Fibroblast of lung (primary cell): ENCODE data around the gene TOR1B. TPM values are rescaled to one million over a fixed set of nuclear protein-coding genes. Genes with fewer than 3 reads are reported as not detected.
A peak's percentile ranks its signal among the peaks of the same experiment; 100 is the strongest.

Experiments
- DNase-seq, 2 donors: peaks; one replicate each; pipeline versions ENCODE4 v3.0.0 to v3.0.0-alpha.2; 2010; ENCODE audit warnings: low read depth in 2 of 2
- H2AFZ ChIP-seq: 2 replicates; pipeline ENCODE4 v1.5.1; 2012; ENCODE audit warnings: low read length, control low read depth, inconsistent platforms
- H3K27ac ChIP-seq: 2 replicates; pipeline ENCODE4 v1.5.1; 2011; ENCODE audit warnings: low read length, control low read depth; ENCODE audit not compliant: insufficient read depth
- H3K27me3 ChIP-seq: 2 replicates; pipeline ENCODE4 v1.5.1; 2011; ENCODE audit warnings: mild to moderate bottlenecking, low read length; ENCODE audit not compliant: control insufficient read depth, insufficient read depth
- H3K36me3 ChIP-seq: 2 replicates; pipeline ENCODE4 v1.5.1; 2011; ENCODE audit warnings: low read length; ENCODE audit not compliant: control insufficient read depth, insufficient read depth
- H3K4me1 ChIP-seq: 2 replicates; pipeline ENCODE4 v1.5.1; 2011; ENCODE audit warnings: low read length; ENCODE audit not compliant: control insufficient read depth, insufficient read depth; ENCODE audit errors: extremely low read depth
- H3K4me2 ChIP-seq: 2 replicates; pipeline ENCODE4 v1.5.1; 2011; ENCODE audit warnings: low read length, control low read depth; ENCODE audit not compliant: insufficient read depth; ENCODE audit errors: extremely low read depth
- H3K4me3 ChIP-seq, 4 experiments: fragments of 200-600 bp in 1 of 4; sonication (generic) in 1 of 4; replicated peaks in 1 of 4; 2 replicates each; pipeline ENCODE4 v1.5.1; 2011 to 2016; ENCODE audit warnings: low read length in 4 of 4, low read depth in 3 of 4, mild to moderate bottlenecking in 3 of 4, control low read depth in 2 of 4, inconsistent platforms in 1 of 4, mixed read lengths in 1 of 4; ENCODE audit not compliant: insufficient read depth in 1 of 4; ENCODE audit errors: control extremely low read depth in 1 of 4
- H3K79me2 ChIP-seq: 2 replicates; pipeline ENCODE4 v1.5.1; 2012; ENCODE audit warnings: mild to moderate bottlenecking, low read length, inconsistent platforms; ENCODE audit not compliant: control insufficient read depth, insufficient read depth
- H3K9ac ChIP-seq: 2 replicates; pipeline ENCODE4 v1.5.1; 2011; ENCODE audit warnings: mild to moderate bottlenecking, low read length, control low read depth; ENCODE audit not compliant: insufficient read depth
- H3K9me3 ChIP-seq: 2 replicates; pipeline ENCODE4 v1.5.1; 2012; ENCODE audit warnings: low read depth, low read length; ENCODE audit not compliant: control insufficient read depth, insufficient read depth
- H4K20me1 ChIP-seq: 2 replicates; pipeline ENCODE4 v1.5.1; 2011; ENCODE audit warnings: low read length; ENCODE audit not compliant: control insufficient read depth, insufficient read depth; ENCODE audit errors: extremely low read depth
- EZH2 ChIP-seq: IDR thresholded peaks from 2 replicates; pipeline ENCODE4 v1.5.1; 2012; ENCODE audit warnings: low read length, control low read depth, mild to moderate bottlenecking; ENCODE audit errors: missing control alignments
- polyA plus RNA-seq, 2 donors: library from polyadenylated mRNA; depleted of rRNA in 1 of 2; stranded (reverse) in 1 of 2; unstranded in 1 of 2; fragments of >200 nt; gene quantifications; 2 replicates each; pipeline ENCODE4 v1.2.1, GENCODE V29; 2011 to 2012; ENCODE audit warnings: missing spikeins in 1 of 2
- total RNA-seq: library from RNA; depleted of rRNA; stranded (reverse); fragments of >200 nt; gene quantifications from 2 replicates; pipeline ENCODE4 v1.2.1, GENCODE V29; 2014
- TF ChIP-seq, protein P1 (sequence below), 2 donors: IDR thresholded peaks in 1 of 2; conservative IDR thresholded peaks in 1 of 2; 1 replicate in 1 of 2; 2 replicates in 1 of 2; pipeline ENCODE4 v1.5.1; 2011 to 2012; ENCODE audit warnings: low read length in 2 of 2, control low read depth in 1 of 2, inconsistent platforms in 1 of 2, low read depth in 1 of 2, mild to moderate bottlenecking in 1 of 2

The TOR1B gene
- total and polyA plus RNA-seq, 2 donors (not counting 1 experiment from before 2014, with no cell fraction given): 20.3 to 33.6 TPM

DNA sequence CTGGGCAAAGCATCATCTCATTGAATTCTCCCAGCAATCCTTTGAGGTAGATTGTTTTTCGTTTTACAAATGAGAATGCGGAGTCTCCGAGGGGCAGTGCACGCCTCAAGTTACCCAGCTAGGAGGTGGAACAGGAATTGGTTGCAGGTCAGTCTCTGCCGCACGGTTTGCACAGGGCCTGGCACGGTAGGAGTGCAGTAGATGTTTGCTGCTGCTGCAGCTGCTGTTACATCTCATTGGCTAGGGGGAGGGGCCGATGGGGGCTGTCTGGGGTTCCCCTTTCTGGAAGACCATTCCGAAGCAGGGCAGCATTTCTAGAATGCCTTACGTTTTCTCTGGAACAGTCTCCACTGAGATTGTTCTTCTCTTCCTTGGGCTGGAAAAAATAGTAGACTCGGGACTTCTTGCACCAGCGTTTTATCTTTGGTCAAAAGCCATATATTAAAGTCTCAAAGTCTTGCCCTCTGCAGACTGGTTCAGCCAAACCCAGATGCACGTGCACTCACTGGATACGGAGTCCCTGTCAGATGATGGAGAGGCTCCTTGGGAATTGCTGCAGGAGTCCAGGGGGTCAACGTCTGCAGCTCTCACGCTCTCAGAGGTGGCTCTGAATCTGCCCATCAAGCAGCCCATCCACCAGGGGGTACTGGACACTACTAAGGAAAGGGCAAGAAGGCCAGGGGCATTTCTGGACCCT, 33.5 kb downstream of the TOR1B start:
- H3K27ac ChIP-seq: no peak overlapping the region
- peak overlapping the region; percentile 60 for H2AFZ ChIP-seq
- H3K36me3 ChIP-seq: no peaks in the 10 kb centered on the region
- DNase-seq: no peak
- peak overlapping the region; percentile 64 to 98 (median 76) for H3K4me3 ChIP-seq
- peaks cover 14% of the 10 kb centered on the region for H3K4me1 ChIP-seq
- peaks cover 15% of the 10 kb centered on the region for H3K79me2 ChIP-seq
- peak overlapping the region; percentile 98 for H3K4me2 ChIP-seq
- H4K20me1 ChIP-seq: no peaks in the 10 kb centered on the region
- peak overlapping the region; percentile 76 for H3K9ac ChIP-seq
- H3K9me3 ChIP-seq: no peaks in the 10 kb centered on the region
- TF ChIP-seq EZH2: no peak
- TF ChIP-seq, protein P1, sequence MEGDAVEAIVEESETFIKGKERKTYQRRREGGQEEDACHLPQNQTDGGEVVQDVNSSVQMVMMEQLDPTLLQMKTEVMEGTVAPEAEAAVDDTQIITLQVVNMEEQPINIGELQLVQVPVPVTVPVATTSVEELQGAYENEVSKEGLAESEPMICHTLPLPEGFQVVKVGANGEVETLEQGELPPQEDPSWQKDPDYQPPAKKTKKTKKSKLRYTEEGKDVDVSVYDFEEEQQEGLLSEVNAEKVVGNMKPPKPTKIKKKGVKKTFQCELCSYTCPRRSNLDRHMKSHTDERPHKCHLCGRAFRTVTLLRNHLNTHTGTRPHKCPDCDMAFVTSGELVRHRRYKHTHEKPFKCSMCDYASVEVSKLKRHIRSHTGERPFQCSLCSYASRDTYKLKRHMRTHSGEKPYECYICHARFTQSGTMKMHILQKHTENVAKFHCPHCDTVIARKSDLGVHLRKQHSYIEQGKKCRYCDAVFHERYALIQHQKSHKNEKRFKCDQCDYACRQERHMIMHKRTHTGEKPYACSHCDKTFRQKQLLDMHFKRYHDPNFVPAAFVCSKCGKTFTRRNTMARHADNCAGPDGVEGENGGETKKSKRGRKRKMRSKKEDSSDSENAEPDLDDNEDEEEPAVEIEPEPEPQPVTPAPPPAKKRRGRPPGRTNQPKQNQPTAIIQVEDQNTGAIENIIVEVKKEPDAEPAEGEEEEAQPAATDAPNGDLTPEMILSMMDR (conservative IDR thresholded peaks at IDR 0.05 in 1 of 2, IDR thresholded peaks at IDR 0.05 in 1 of 2; ENCODE audit: low read depth in 1 of 2, low read length in 2 of 2): no peak
- no peaks in the 10 kb centered on the region for H3K27me3 ChIP-seq

DNA sequence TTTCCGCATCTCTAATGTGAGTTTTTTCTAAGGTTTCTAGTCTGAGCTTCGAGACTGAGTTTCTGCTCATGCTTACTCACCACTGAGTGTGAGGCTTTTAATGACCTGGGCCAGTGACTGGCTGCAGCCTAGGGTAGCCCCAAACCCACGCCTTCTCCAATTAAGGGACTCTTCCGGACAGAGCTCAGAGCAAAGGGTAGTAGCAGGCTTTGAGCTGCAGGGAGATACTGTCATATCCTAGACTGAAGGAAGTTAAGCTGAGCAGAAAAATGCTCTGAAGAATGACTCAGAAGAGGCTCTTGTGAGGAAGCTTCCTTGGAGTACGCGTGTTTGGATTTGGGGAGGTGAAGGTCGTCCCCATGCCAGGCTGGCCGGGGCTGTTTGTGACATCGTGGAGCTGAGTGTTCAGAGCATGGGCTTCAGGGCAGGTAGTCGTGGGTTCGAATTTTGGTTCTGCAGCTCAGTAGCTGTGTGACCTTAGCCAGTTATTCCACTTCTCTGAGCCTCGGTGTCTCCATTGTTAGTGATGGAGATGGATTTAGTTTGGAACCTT, 35.8 kb downstream of the TOR1B start:
- H3K4me2 ChIP-seq: peak overlapping the region; percentile 26
- no peak overlapping the region for H3K4me3 ChIP-seq
- peak; percentile 47 to 93 for DNase-seq
- no peaks in the 10 kb centered on the region for H4K20me1 ChIP-seq
- H3K4me1 ChIP-seq: peaks cover 14% of the 10 kb centered on the region
- no peaks in the 10 kb centered on the region for H3K36me3 ChIP-seq
- TF ChIP-seq EZH2: no peak
- TF ChIP-seq, protein P1 (conservative IDR thresholded peaks at IDR 0.05 in 1 of 2, IDR thresholded peaks at IDR 0.05 in 1 of 2; ENCODE audit: low read depth in 1 of 2, low read length in 2 of 2): no peak
- peaks cover 12% of the 10 kb centered on the region for H3K79me2 ChIP-seq
- no peak overlapping the region for H3K9ac ChIP-seq
- no peaks in the 10 kb centered on the region for H3K27me3 ChIP-seq
- no peaks in the 10 kb centered on the region for H3K9me3 ChIP-seq
- no peak overlapping the region for H3K27ac ChIP-seq
- H2AFZ ChIP-seq: no peak overlapping the region

DNA sequence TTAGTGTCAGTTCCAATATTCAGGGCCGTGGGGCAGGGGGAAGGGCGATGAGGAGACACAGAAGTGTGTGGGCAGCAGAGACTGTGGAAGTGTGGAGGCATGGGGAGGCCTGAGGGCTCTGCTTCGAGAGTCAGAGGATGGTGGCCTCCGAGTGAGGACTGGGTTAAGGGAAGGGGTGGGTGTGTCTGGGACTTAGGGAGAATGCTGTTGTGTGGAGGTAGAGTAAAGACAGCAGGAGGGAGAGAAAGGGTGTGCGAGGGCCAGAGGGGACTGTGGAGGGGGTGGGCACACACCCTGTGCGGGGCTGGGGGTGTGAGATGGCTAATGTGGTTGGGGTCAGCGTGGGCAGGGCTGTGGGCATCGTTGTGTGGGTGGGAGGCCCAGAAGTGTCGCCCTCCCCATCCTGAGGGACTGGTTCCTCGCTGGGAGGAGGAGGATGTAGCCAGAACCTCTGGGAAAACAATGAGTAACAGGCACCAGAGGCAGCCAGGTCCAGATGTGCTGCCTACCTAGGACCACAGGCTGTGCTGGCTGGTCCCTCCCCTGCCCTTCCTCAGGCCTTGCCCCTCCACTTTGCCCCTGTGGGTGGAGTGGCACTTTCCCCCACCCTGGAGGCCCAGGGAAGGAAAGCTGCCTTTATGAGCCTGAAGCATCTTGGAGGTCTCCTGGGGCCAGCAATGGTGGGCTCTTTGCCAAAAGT, 36.5 kb downstream of the TOR1B start:
- Histone ChIP-seq H3K27ac (no peak overlapping the region), H3K36me3 (no peaks in the 10 kb centered on the region), H3K79me2 (peaks cover 5% of the 10 kb centered on the region), H3K9me3 (no peaks in the 10 kb centered on the region), H4K20me1 (no peaks in the 10 kb centered on the region), H3K4me2 (no peak overlapping the region), H3K4me1 (peaks cover 12% of the 10 kb centered on the region), H3K4me3 (no peak overlapping the region), H2AFZ (no peak overlapping the region), H3K27me3 (no peaks in the 10 kb centered on the region), H3K9ac (no peak overlapping the region)
- DNase-seq: no peak
- TF ChIP-seq EZH2: no peak
- TF ChIP-seq, protein P1 (conservative IDR thresholded peaks at IDR 0.05 in 1 of 2, IDR thresholded peaks at IDR 0.05 in 1 of 2; ENCODE audit: low read depth in 1 of 2, low read length in 2 of 2): no peak
